ENCODE results near the gene PLXNC1. TPM values are rescaled to one million over a fixed set of nuclear protein-coding genes. Genes with fewer than 3 reads are reported as not detected.

Gene PLXNC1
- total and polyA plus RNA-seq, 4 experiments from 2014 or later: 2.9 to 27.6 (median 17.3) TPM

GRCh38 chr12:94184995-94185719 lies 36.8 kb downstream of the PLXNC1 start:
- DNase-seq: no peak
- POLR2A ChIA-PET (ENCODE audit: partially characterized antibody): no interaction called here
- no peaks in the 10 kb centered on the region for H3K36me3 ChIP-seq (ENCODE audit: insufficient read depth, low read length)
- no peak overlapping the region for H3K4me3 ChIP-seq (ENCODE audit: low read length in 2 of 2)
- H3K27ac ChIP-seq (ENCODE audit: low read depth, low read length): no peak overlapping the region
- CTCF ChIA-PET (ENCODE audit: partially characterized antibody): no interaction called here
- Mint-ChIP-seq H3K27me3 (no peaks in the 10 kb centered on the region), H3K4me1 (peaks cover 0 to 8% (median 6%) of the 10 kb centered on the region in 4 donors), H3K4me3 (no peak overlapping the region), H3K36me3 (peaks cover 23 to 32% of the 10 kb centered on the region in 2 donors), H3K27ac (peak overlapping the region in 2 of 7 donors; percentile 30 to 85), H3K9me3 (no peaks in the 10 kb centered on the region)
- no peaks in the 10 kb centered on the region for H3K9me3 ChIP-seq (ENCODE audit: control insufficient read depth in 1 of 2, low read length in 2 of 2)
- no peaks in the 10 kb centered on the region for H3K4me1 ChIP-seq (ENCODE audit: insufficient read depth, low read length)
- H3K27me3 ChIP-seq (ENCODE audit: insufficient read depth, low read length): no peaks in the 10 kb centered on the region
- intact Hi-C loops (cut with micrococcal nuclease): no loop called here

GRCh38 chr12:94185801-94186200 lies 37.4 kb downstream of the PLXNC1 start:
- H3K4me3 ChIP-seq (ENCODE audit: low read length in 2 of 2): no peak overlapping the region
- DNase-seq: no peak
- H3K9me3 Mint-ChIP-seq: peaks cover 0 to 3% (median 0%) of the 10 kb centered on the region in 8 donors
- no peaks in the 10 kb centered on the region for H3K27me3 ChIP-seq (ENCODE audit: insufficient read depth, low read length)
- H3K36me3 ChIP-seq (ENCODE audit: insufficient read depth, low read length): no peaks in the 10 kb centered on the region
- no peak overlapping the region for H3K27ac ChIP-seq (ENCODE audit: low read depth, low read length)
- H3K4me1 ChIP-seq (ENCODE audit: insufficient read depth, low read length): no peaks in the 10 kb centered on the region
- POLR2A ChIA-PET (ENCODE audit: partially characterized antibody): no interaction called here
- no peaks in the 10 kb centered on the region for H3K9me3 ChIP-seq (ENCODE audit: control insufficient read depth in 1 of 2, low read length in 2 of 2)
- H3K4me1 Mint-ChIP-seq: peaks cover 0 to 2% (median under 1%) of the 10 kb centered on the region in 4 donors
- intact Hi-C loops (cut with micrococcal nuclease): no loop called here
- CTCF ChIA-PET (ENCODE audit: partially characterized antibody): no interaction called here
- H3K36me3 Mint-ChIP-seq: peaks cover 23 to 27% of the 10 kb centered on the region in 2 donors
- H3K4me3 Mint-ChIP-seq: no peak overlapping the region
- H3K27ac Mint-ChIP-seq: no peak overlapping the region
- H3K27me3 Mint-ChIP-seq: no peaks in the 10 kb centered on the region

DNA sequence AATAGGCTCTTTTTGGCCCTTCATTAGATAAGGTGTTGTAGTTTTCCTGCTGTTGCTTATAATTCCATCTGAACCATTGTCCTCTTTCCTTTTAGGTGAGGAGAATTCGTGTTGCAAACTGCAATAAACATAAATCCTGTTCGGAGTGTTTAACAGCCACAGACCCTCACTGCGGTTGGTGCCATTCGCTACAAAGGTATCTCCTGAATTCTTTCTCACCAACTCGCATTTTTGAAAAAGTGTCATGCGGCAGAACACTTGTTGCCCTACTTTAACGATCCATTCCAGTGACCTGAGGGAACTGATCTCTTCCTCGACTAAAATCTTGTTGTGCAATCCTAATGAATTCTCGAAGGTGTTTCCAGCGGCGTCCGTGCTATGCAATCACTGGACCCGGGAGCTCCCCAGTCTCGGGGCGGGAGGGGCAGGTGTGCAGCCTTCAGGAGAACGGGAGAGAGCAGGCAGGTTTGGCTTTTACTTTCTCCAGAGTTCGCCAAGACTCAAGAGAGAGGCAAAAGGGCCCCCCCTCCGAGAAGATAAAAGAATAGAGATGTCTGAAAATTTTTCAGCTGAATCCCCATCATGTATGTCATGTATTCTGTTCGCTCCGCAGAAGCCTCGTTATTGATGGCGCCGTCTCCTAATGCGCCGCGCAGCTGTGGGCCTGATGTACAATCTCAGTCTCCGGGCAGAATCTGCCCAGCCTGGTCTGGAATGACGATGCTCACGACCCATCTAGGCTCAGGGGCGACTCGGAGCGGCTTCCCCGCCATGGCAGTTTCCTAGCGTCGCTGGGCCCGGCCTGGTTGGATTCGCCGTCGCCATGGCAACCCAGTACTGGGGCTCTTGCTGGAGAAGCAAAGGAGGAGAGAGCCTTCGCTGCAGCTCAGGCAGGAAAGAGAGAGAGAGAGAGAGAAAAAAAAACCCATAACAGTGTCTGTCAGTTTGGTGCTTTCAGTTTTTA lies 38.2 kb downstream of the PLXNC1 start:
- ChIA-PET CTCF (ENCODE audit: partially characterized antibody) (no interaction called here), POLR2A (ENCODE audit: partially characterized antibody) (no interaction called here)
- H3K27me3 ChIP-seq (ENCODE audit: insufficient read depth, low read length): no peaks in the 10 kb centered on the region
- no peaks in the 10 kb centered on the region for H3K9me3 ChIP-seq (ENCODE audit: control insufficient read depth in 1 of 2, low read length in 2 of 2)
- H3K36me3 ChIP-seq (ENCODE audit: insufficient read depth, low read length): no peaks in the 10 kb centered on the region
- peaks cover 26% of the 10 kb centered on the region in 2 donors for H3K36me3 Mint-ChIP-seq
- no peak overlapping the region for H3K4me3 Mint-ChIP-seq
- H3K4me1 Mint-ChIP-seq: no peaks in the 10 kb centered on the region
- H3K4me1 ChIP-seq (ENCODE audit: insufficient read depth, low read length): no peaks in the 10 kb centered on the region
- peak overlapping the region in 1 of 7 donors; percentile 43 for H3K27ac Mint-ChIP-seq
- DNase-seq: no peak
- H3K27ac ChIP-seq (ENCODE audit: low read depth, low read length): no peak overlapping the region
- peaks cover 0 to 3% (median 0%) of the 10 kb centered on the region in 8 donors for H3K9me3 Mint-ChIP-seq
- no peak overlapping the region for H3K4me3 ChIP-seq (ENCODE audit: low read length in 2 of 2)
- H3K27me3 Mint-ChIP-seq: no peaks in the 10 kb centered on the region
- intact Hi-C loops (cut with micrococcal nuclease): no loop called here

DNA sequence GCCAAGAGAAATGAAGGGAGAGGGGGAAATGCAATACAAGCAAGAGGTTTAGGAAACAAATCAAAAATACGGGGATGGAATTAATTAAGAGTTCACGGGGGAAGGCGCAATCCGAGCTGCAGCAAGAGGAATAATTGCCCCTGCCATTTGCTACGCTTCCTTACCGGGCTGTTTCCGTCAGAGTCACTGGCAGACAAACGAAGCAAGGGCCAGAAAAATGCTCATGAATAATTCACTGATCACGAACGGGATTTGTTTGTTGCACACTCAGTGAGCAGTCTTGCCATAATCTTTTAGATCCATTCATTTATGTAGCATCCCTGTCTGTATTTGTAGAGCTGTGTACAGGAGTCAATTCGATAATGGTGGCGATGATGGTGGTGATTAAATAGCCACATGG lies 39.0 kb downstream of the PLXNC1 start:
- Histone ChIP-seq H3K4me1 (ENCODE audit: insufficient read depth, low read length) (no peaks in the 10 kb centered on the region), H3K27me3 (ENCODE audit: insufficient read depth, low read length) (no peaks in the 10 kb centered on the region), H3K9me3 (ENCODE audit: control insufficient read depth in 1 of 2, low read length in 2 of 2) (no peaks in the 10 kb centered on the region), H3K36me3 (ENCODE audit: insufficient read depth, low read length) (no peaks in the 10 kb centered on the region), H3K4me3 (ENCODE audit: low read length in 2 of 2) (no peak overlapping the region), H3K27ac (ENCODE audit: low read depth, low read length) (no peak overlapping the region)
- no peak overlapping the region for H3K4me3 Mint-ChIP-seq
- POLR2A ChIA-PET (ENCODE audit: partially characterized antibody): no interaction called here
- no peaks in the 10 kb centered on the region for H3K27me3 Mint-ChIP-seq
- peaks cover 33% of the 10 kb centered on the region in 2 donors for H3K36me3 Mint-ChIP-seq
- intact Hi-C loops (cut with micrococcal nuclease): no loop called here
- CTCF ChIA-PET (ENCODE audit: partially characterized antibody): no interaction called here
- DNase-seq: no peak
- H3K27ac Mint-ChIP-seq: no peak overlapping the region
- peaks cover 0 to 3% (median 0%) of the 10 kb centered on the region in 8 donors for H3K9me3 Mint-ChIP-seq
- no peaks in the 10 kb centered on the region for H3K4me1 Mint-ChIP-seq

DNA sequence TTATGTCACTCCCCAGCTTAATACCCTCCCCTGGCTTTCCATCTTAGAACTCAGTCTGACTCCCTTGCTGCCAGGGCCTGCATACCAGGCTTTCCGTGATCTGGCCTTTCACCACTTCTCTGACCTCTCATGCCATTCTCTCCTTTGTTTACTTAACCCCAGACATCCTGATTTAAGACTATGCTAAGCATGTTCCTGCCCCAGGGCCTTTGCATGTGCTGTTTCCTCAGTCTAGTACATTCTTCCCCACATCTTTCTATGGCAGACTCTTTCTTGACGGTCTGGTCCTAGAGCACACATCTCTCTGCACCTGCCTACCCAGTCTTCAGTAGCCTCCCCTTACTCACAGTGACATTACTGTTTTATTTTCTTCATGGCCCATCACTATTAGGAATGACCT lies 42.2 kb downstream of the PLXNC1 start:
- Mint-ChIP-seq H3K27ac (peak overlapping the region in 4 of 7 donors; percentile 13 to 73 (median 50)), H3K4me1 (peaks cover 0 to 16% (median 2%) of the 10 kb centered on the region in 4 donors), H3K36me3 (peaks cover 48 to 49% of the 10 kb centered on the region in 2 donors), H3K27me3 (no peaks in the 10 kb centered on the region), H3K4me3 (no peak overlapping the region), H3K9me3 (peaks cover 0 to 3% (median 0%) of the 10 kb centered on the region in 8 donors)
- Histone ChIP-seq H3K4me1 (ENCODE audit: insufficient read depth, low read length) (no peaks in the 10 kb centered on the region), H3K9me3 (ENCODE audit: control insufficient read depth in 1 of 2, low read length in 2 of 2) (no peaks in the 10 kb centered on the region), H3K27me3 (ENCODE audit: insufficient read depth, low read length) (no peaks in the 10 kb centered on the region), H3K27ac (ENCODE audit: low read depth, low read length) (no peak overlapping the region), H3K36me3 (ENCODE audit: insufficient read depth, low read length) (no peaks in the 10 kb centered on the region), H3K4me3 (ENCODE audit: low read length in 2 of 2) (no peak overlapping the region)
- no peak for DNase-seq
- POLR2A ChIA-PET (ENCODE audit: partially characterized antibody): no interaction called here
- intact Hi-C loops (cut with micrococcal nuclease): no loop called here
- CTCF ChIA-PET (ENCODE audit: partially characterized antibody): no interaction called here

DNA sequence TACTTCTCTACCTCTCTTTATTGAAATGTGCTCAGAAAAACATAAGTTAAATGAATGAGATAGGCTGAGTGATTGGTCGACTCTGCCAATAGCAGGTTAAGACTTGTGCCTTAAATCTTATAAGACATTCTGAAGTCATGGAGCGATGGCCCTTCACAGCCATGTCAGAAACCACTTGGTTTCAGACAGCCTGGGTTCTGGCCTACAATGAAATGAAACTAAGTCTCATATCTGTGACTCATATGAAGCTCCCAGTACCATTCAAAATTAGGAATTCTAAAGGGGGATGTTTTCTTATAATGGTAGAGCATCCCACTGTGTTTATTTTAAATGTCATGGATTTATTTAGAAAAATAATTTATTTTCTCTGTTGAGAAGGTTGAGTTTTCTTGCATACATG lies 42.6 kb downstream of the PLXNC1 start:
- no peaks in the 10 kb centered on the region for H3K27me3 Mint-ChIP-seq
- no peak for DNase-seq
- Histone ChIP-seq H3K9me3 (ENCODE audit: control insufficient read depth in 1 of 2, low read length in 2 of 2) (no peaks in the 10 kb centered on the region), H3K4me1 (ENCODE audit: insufficient read depth, low read length) (no peaks in the 10 kb centered on the region), H3K4me3 (ENCODE audit: low read length in 2 of 2) (no peak overlapping the region), H3K27me3 (ENCODE audit: insufficient read depth, low read length) (no peaks in the 10 kb centered on the region), H3K27ac (ENCODE audit: low read depth, low read length) (no peak overlapping the region), H3K36me3 (ENCODE audit: insufficient read depth, low read length) (no peaks in the 10 kb centered on the region)
- H3K27ac Mint-ChIP-seq: peak overlapping the region in 1 of 7 donors; percentile 13
- peaks cover 50 to 51% of the 10 kb centered on the region in 2 donors for H3K36me3 Mint-ChIP-seq
- intact Hi-C loops (cut with micrococcal nuclease): no loop called here
- CTCF ChIA-PET (ENCODE audit: partially characterized antibody): no interaction called here
- H3K4me1 Mint-ChIP-seq: peaks cover 0 to 16% (median 2%) of the 10 kb centered on the region in 4 donors
- POLR2A ChIA-PET (ENCODE audit: partially characterized antibody): no interaction called here
- H3K4me3 Mint-ChIP-seq: no peak overlapping the region
- H3K9me3 Mint-ChIP-seq: peaks cover 0 to 3% (median 0%) of the 10 kb centered on the region in 8 donors

GRCh38 chr12:94191811-94192210 lies 43.4 kb downstream of the PLXNC1 start:
- Mint-ChIP-seq H3K4me1 (peaks cover 0 to 16% (median 2%) of the 10 kb centered on the region in 4 donors), H3K36me3 (peaks cover 48 to 57% of the 10 kb centered on the region in 2 donors), H3K27ac (no peak overlapping the region), H3K9me3 (peaks cover 0 to 3% (median 0%) of the 10 kb centered on the region in 8 donors), H3K27me3 (no peaks in the 10 kb centered on the region), H3K4me3 (no peak overlapping the region)
- no peak for DNase-seq
- H3K27ac ChIP-seq (ENCODE audit: low read depth, low read length): no peak overlapping the region
- no peaks in the 10 kb centered on the region for H3K4me1 ChIP-seq (ENCODE audit: insufficient read depth, low read length)
- no peak overlapping the region for H3K4me3 ChIP-seq (ENCODE audit: low read length in 2 of 2)
- ChIA-PET CTCF (ENCODE audit: partially characterized antibody) (no interaction called here), POLR2A (ENCODE audit: partially characterized antibody) (interaction anchor here (0.6 kb wide), 1 partner anchor 23 kb away, joined by 3 read pairs; no protein-coding TSS in a partner anchor)
- intact Hi-C loops (cut with micrococcal nuclease): no loop called here
- H3K27me3 ChIP-seq (ENCODE audit: insufficient read depth, low read length): no peaks in the 10 kb centered on the region
- H3K36me3 ChIP-seq (ENCODE audit: insufficient read depth, low read length): no peaks in the 10 kb centered on the region
- no peaks in the 10 kb centered on the region for H3K9me3 ChIP-seq (ENCODE audit: control insufficient read depth in 1 of 2, low read length in 2 of 2)
